ENCODE data around the gene TPD52L2.
"Not testable (repeated sequence)": the region's sequence is repeated elsewhere in the genome, so short reads cannot be mapped to it uniquely, and the experiment has no call there.

The TPD52L2 gene

GRCh38 chr20:63895952-63896263, 30.8 kb downstream of the TPD52L2 start:
- peak; percentile 50 for DNase-seq (ENCODE audit: low spot score)

- DNase-seq (ENCODE audit: low spot score) = no peak
Observed at GRCh38 chr20:63896264-63897105, 31.4 kb downstream of the TPD52L2 start.

GRCh38 chr20:63897978-63898561, 33.0 kb downstream of the TPD52L2 start:
- no peak for DNase-seq (ENCODE audit: low spot score)

GRCh38 chr20:63898882-63899558, 34.0 kb downstream of the TPD52L2 start:
- DNase-seq (ENCODE audit: low spot score) = no peak

GRCh38 chr20:63900413-63900812, 35.3 kb downstream of the TPD52L2 start:
- no peak for DNase-seq (ENCODE audit: low spot score)

- DNase-seq (ENCODE audit: low spot score) = no peak
Observed at GRCh38 chr20:63903796-63904561, 38.9 kb downstream of the TPD52L2 start.

- DNase-seq (ENCODE audit: low spot score) = no peak
Observed at GRCh38 chr20:63908008-63908682, 43.1 kb downstream of the TPD52L2 start.

- peak; percentile 14 for DNase-seq (ENCODE audit: low spot score)
Observed at GRCh38 chr20:63911176-63911575, 46.1 kb downstream of the TPD52L2 start.

- DNase-seq (ENCODE audit: low spot score) = no peak
Observed at GRCh38 chr20:63913768-63914167, 48.7 kb downstream of the TPD52L2 start.

- DNase-seq (ENCODE audit: low spot score) = no peak
Observed at GRCh38 chr20:63915471-63915870, 50.4 kb downstream of the TPD52L2 start.

- not testable (repeated sequence) for DNase-seq (ENCODE audit: low spot score)
Observed at GRCh38 chr20:63916371-63916939, 51.4 kb downstream of the TPD52L2 start.

- DNase-seq (ENCODE audit: low spot score) = no peak
Observed at GRCh38 chr20:63917811-63918210, 52.7 kb downstream of the TPD52L2 start.

- no peak for DNase-seq (ENCODE audit: low spot score)
Observed at GRCh38 chr20:63919130-63919529, 54.1 kb downstream of the TPD52L2 start.

GRCh38 chr20:63920226-63920625, 55.2 kb downstream of the TPD52L2 start:
- DNase-seq (ENCODE audit: low spot score) = no peak

- no peak for DNase-seq (ENCODE audit: low spot score)
Observed at GRCh38 chr20:63923651-63924050, 58.6 kb downstream of the TPD52L2 start.

- no peak for DNase-seq (ENCODE audit: low spot score)
Observed at GRCh38 chr20:63924241-63924640, 59.2 kb downstream of the TPD52L2 start.

GRCh38 chr20:63926298-63926697, 61.2 kb downstream of the TPD52L2 start:
- no peak for DNase-seq (ENCODE audit: low spot score)

- DNase-seq (ENCODE audit: low spot score) = no peak
Observed at GRCh38 chr20:63929071-63929470, 64.0 kb downstream of the TPD52L2 start.

GRCh38 chr20:63929473-63929883, 64.4 kb downstream of the TPD52L2 start:
- not testable (repeated sequence) for DNase-seq (ENCODE audit: low spot score)

GRCh38 chr20:63930971-63931553, 66.0 kb downstream of the TPD52L2 start:
- DNase-seq (ENCODE audit: low spot score) = no peak

GRCh38 chr20:63931735-63932134, 66.7 kb downstream of the TPD52L2 start:
- DNase-seq (ENCODE audit: low spot score) = no peak

All from CD4-positive, alpha-beta T cell treated with Interleukin-2 at 100 ng/mL for 4 hours (primary cell).